HEK293 (cell line): ENCODE measurements around the gene NECAB3.

ENCODE experiments used
- CTCF ChIA-PET: fragments of 350-600 bp; formaldehyde crosslinking; extraction: SDS; loops from one replicate; lab custom pipeline; 2021; ENCODE audit warnings: antibody characterized with exemption; lab: Yijun Ruan, JAX
- POLR2A ChIA-PET: fragments of 300-600 bp; formaldehyde crosslinking; extraction: SDS; loops from one replicate; lab custom pipeline; 2020; ENCODE audit warnings: antibody characterized with exemption, inconsistent platforms; lab: Yijun Ruan, JAX
- H3K27ac ChIP-seq: fragments of 200-500 bp; sonication (Bioruptor generic); 2 replicates; pipeline ENCODE4 v1.5.1; 2014; ENCODE audit warnings: low read depth, low read length, control low read depth, inconsistent platforms; ENCODE audit errors: extremely low read depth
- H3K36me3 ChIP-seq, 2 experiments: fragments of 200-500 bp in 1 of 2; sonication (Bioruptor generic) in 1 of 2; 1 replicate in 1 of 2; 2 replicates in 1 of 2; pipeline ENCODE4 v1.5.1; 2014 to 2017; ENCODE audit warnings: inconsistent platforms in 2 of 2, low read length in 2 of 2; ENCODE audit not compliant: control insufficient read depth in 2 of 2, insufficient read depth in 1 of 2
- H3K4me1 ChIP-seq: fragments of 200-500 bp; sonication (Bioruptor generic); 2 replicates; pipeline ENCODE4 v1.5.1; 2014; ENCODE audit warnings: mild to moderate bottlenecking, low read length, inconsistent platforms; ENCODE audit not compliant: control insufficient read depth, insufficient read depth
- H3K4me3 ChIP-seq: 2 replicates; pipeline ENCODE4 v1.5.1; 2011; ENCODE audit warnings: low read depth, mild to moderate bottlenecking, control low read depth, low read length, moderate library complexity
- H3K9me3 ChIP-seq: fragments of 200-500 bp; sonication (Bioruptor generic); 2 replicates; pipeline ENCODE4 v1.5.1; 2014; ENCODE audit warnings: low read depth, low read length, inconsistent platforms; ENCODE audit not compliant: control insufficient read depth, insufficient read depth
- GLI4 ChIP-seq: fragments of 450-650 bp; formaldehyde crosslinking; IDR thresholded peaks from 2 replicates; pipeline ENCODE4 v1.5.1; 2016; ENCODE audit warnings: missing biosample characterization, missing genetic modification characterization
- HOXD13 ChIP-seq: sonication (generic); formaldehyde crosslinking; IDR thresholded peaks from 2 replicates; pipeline ENCODE4 v1.8.0; 2022; ENCODE audit warnings: missing genetic modification reagents, borderline replicate concordance
- KLF9 ChIP-seq: fragments of 450-650 bp; formaldehyde crosslinking; IDR thresholded peaks from 2 replicates; pipeline ENCODE4 v1.5.1; 2016; ENCODE audit warnings: missing biosample characterization, missing genetic modification characterization, low read depth
- OSR2 ChIP-seq: fragments of 450-650 bp; formaldehyde crosslinking; IDR thresholded peaks from 2 replicates; pipeline ENCODE4 v1.5.1; 2016; ENCODE audit warnings: missing biosample characterization, missing genetic modification characterization
- ZBTB48 ChIP-seq: fragments of 450-650 bp; formaldehyde crosslinking; IDR thresholded peaks from 2 replicates; pipeline ENCODE4 v1.5.1; 2016; ENCODE audit warnings: missing biosample characterization, missing genetic modification characterization
- ZNF146 ChIP-seq: fragments of 450-650 bp; formaldehyde crosslinking; IDR thresholded peaks from 2 replicates; pipeline ENCODE4 v1.5.1; 2016; ENCODE audit warnings: missing biosample characterization, missing genetic modification characterization
- ZNF202 ChIP-seq: fragments of 450-650 bp; formaldehyde crosslinking; IDR thresholded peaks from 2 replicates; pipeline ENCODE4 v1.5.1; 2016; ENCODE audit warnings: missing biosample characterization, missing genetic modification characterization, borderline replicate concordance
- ZNF239 ChIP-seq: fragments of 450-650 bp; formaldehyde crosslinking; IDR thresholded peaks from 2 replicates; pipeline ENCODE4 v1.5.1; 2016; ENCODE audit warnings: missing biosample characterization, missing genetic modification characterization
- ZNF354C ChIP-seq: fragments of 450-650 bp; formaldehyde crosslinking; IDR thresholded peaks from 2 replicates; pipeline ENCODE4 v1.5.1; 2016; ENCODE audit warnings: missing biosample characterization, missing genetic modification characterization, low read depth, borderline replicate concordance
- ZNF510 ChIP-seq: fragments of 450-650 bp; formaldehyde crosslinking; IDR thresholded peaks from 2 replicates; pipeline ENCODE4 v1.5.1; 2018; ENCODE audit warnings: mild to moderate bottlenecking, missing genetic modification characterization, missing biosample characterization; ENCODE audit not compliant: insufficient replicate concordance
- ZNF561 ChIP-seq: fragments of 450-650 bp; IDR thresholded peaks from 2 replicates; pipeline ENCODE4 v1.5.1; 2018; ENCODE audit warnings: missing biosample characterization, missing genetic modification characterization, borderline replicate concordance
- ZNF621 ChIP-seq: fragments of 450-650 bp; formaldehyde crosslinking; IDR thresholded peaks from 2 replicates; pipeline ENCODE4 v1.5.1; 2017; ENCODE audit warnings: missing biosample characterization, missing genetic modification characterization
- ZNF664 ChIP-seq: fragments of 450-650 bp; formaldehyde crosslinking; IDR thresholded peaks from 2 replicates; pipeline ENCODE4 v1.5.1; 2016; ENCODE audit warnings: missing biosample characterization, missing genetic modification characterization
- ZNF76 ChIP-seq: fragments of 450-650 bp; formaldehyde crosslinking; IDR thresholded peaks from 2 replicates; pipeline ENCODE4; 2016; ENCODE audit warnings: low read depth, missing biosample characterization, missing genetic modification characterization, borderline replicate concordance
- ZNF785 ChIP-seq: fragments of 450-650 bp; formaldehyde crosslinking; IDR thresholded peaks from 2 replicates; pipeline ENCODE4 v1.5.1; 2016; ENCODE audit warnings: missing biosample characterization, missing genetic modification characterization
- ZNF843 ChIP-seq: fragments of 450-650 bp; formaldehyde crosslinking; IDR thresholded peaks from 2 replicates; pipeline ENCODE4 v1.5.1; 2016; ENCODE audit warnings: missing biosample characterization, missing genetic modification characterization
- ZSCAN16 ChIP-seq: fragments of 450-650 bp; formaldehyde crosslinking; IDR thresholded peaks from 2 replicates; pipeline ENCODE4 v1.5.1; 2016; ENCODE audit warnings: missing biosample characterization, missing genetic modification characterization
- TF ChIP-seq, protein P1 (sequence below): fragments of 450-650 bp; formaldehyde crosslinking; IDR thresholded peaks from 2 replicates; pipeline ENCODE4 v1.5.1; 2017; ENCODE audit warnings: missing biosample characterization, missing genetic modification characterization
- TF ChIP-seq, protein P2 (sequence below): fragments of 450-650 bp; formaldehyde crosslinking; conservative IDR thresholded peaks from 2 replicates; pipeline ENCODE4 v1.5.1; 2016; ENCODE audit warnings: low read depth, missing biosample characterization, missing genetic modification characterization
- TF ChIP-seq, protein P3 (sequence below): fragments of 450-650 bp; formaldehyde crosslinking; IDR thresholded peaks from 2 replicates; pipeline ENCODE4 v1.5.1; 2016; ENCODE audit warnings: missing biosample characterization, missing genetic modification characterization, borderline replicate concordance

NECAB3 gene

DNA sequence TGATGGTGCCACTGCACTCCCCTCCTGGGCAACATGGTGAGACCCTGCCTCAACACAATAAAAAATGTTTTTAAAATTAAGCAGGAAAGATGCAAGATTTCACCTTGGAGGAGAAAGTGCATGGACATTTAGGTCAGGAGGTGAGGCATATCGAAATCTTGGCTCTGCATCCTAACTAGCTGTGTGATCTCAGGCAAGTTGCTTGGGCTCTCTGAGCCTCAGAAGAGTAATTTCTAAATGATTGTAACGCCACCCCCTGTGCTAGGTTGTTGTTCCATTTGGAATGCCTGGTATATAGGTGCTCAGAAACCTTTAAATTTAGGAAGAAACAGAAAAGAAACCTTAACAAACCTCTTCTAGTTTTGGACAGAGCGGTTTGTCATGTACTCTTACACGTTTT is 48.0 kb downstream of the NECAB3 start (continued):
- TF ChIP-seq, protein P1, sequence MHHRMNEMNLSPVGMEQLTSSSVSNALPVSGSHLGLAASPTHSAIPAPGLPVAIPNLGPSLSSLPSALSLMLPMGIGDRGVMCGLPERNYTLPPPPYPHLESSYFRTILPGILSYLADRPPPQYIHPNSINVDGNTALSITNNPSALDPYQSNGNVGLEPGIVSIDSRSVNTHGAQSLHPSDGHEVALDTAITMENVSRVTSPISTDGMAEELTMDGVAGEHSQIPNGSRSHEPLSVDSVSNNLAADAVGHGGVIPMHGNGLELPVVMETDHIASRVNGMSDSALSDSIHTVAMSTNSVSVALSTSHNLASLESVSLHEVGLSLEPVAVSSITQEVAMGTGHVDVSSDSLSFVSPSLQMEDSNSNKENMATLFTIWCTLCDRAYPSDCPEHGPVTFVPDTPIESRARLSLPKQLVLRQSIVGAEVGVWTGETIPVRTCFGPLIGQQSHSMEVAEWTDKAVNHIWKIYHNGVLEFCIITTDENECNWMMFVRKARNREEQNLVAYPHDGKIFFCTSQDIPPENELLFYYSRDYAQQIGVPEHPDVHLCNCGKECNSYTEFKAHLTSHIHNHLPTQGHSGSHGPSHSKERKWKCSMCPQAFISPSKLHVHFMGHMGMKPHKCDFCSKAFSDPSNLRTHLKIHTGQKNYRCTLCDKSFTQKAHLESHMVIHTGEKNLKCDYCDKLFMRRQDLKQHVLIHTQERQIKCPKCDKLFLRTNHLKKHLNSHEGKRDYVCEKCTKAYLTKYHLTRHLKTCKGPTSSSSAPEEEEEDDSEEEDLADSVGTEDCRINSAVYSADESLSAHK (tag by site-specific recombination) = no peak
- no peak for TF ChIP-seq ZNF146 (tag by site-specific recombination)

DNA sequence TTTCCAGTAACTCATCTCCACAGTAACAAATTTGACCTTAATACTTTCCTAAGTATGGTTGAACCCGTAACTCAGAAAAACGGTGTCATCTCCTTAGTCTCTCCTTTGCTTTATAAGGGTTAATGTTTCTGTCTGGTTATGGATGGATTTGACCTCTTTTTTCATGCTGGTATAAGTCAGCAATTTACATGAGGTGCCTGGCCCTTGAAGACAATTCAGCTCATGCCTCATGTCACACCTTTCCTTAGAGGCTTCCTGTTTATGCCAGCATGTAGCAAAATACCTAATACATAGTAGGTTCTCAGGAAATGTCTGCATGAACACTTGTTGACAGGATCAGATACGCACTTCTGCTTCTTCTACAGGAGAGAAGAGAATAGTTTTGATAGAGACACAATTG is 49.8 kb downstream of the NECAB3 start:
- CTCF ChIA-PET = no interaction called here
- H3K4me1 ChIP-seq = no peaks in the 10 kb centered on the region
- no peak overlapping the region for H3K4me3 ChIP-seq
- POLR2A ChIA-PET = no interaction called here
- TF ChIP-seq, protein P2, sequence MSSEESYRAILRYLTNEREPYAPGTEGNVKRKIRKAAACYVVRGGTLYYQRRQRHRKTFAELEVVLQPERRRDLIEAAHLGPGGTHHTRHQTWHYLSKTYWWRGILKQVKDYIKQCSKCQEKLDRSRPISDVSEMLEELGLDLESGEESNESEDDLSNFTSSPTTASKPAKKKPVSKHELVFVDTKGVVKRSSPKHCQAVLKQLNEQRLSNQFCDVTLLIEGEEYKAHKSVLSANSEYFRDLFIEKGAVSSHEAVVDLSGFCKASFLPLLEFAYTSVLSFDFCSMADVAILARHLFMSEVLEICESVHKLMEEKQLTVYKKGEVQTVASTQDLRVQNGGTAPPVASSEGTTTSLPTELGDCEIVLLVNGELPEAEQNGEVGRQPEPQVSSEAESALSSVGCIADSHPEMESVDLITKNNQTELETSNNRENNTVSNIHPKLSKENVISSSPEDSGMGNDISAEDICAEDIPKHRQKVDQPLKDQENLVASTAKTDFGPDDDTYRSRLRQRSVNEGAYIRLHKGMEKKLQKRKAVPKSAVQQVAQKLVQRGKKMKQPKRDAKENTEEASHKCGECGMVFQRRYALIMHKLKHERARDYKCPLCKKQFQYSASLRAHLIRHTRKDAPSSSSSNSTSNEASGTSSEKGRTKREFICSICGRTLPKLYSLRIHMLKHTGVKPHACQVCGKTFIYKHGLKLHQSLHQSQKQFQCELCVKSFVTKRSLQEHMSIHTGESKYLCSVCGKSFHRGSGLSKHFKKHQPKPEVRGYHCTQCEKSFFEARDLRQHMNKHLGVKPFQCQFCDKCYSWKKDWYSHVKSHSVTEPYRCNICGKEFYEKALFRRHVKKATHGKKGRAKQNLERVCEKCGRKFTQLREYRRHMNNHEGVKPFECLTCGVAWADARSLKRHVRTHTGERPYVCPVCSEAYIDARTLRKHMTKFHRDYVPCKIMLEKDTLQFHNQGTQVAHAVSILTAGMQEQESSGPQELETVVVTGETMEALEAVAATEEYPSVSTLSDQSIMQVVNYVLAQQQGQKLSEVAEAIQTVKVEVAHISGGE (tag by site-specific recombination) = no peak
- TF ChIP-seq ZSCAN16 (tag by site-specific recombination) (no peak), ZNF561 (tag by site-specific recombination) (no peak), ZNF621 (no peak), GLI4 (tag by site-specific recombination) (no peak), ZNF785 (tag by site-specific recombination) (no peak), OSR2 (no peak), ZBTB48 (no peak), ZNF76 (tag by site-specific recombination) (no peak), ZNF239 (no peak), HOXD13 (CRISPR knock-in tag) (no peak), ZNF843 (tag by site-specific recombination) (no peak), ZNF664 (tag by site-specific recombination) (no peak), ZNF510 (tag by site-specific recombination) (no peak), ZNF354C (tag by site-specific recombination) (no peak), KLF9 (tag by site-specific recombination) (no peak), ZNF202 (tag by site-specific recombination) (no peak)
- TF ChIP-seq, protein P3, sequence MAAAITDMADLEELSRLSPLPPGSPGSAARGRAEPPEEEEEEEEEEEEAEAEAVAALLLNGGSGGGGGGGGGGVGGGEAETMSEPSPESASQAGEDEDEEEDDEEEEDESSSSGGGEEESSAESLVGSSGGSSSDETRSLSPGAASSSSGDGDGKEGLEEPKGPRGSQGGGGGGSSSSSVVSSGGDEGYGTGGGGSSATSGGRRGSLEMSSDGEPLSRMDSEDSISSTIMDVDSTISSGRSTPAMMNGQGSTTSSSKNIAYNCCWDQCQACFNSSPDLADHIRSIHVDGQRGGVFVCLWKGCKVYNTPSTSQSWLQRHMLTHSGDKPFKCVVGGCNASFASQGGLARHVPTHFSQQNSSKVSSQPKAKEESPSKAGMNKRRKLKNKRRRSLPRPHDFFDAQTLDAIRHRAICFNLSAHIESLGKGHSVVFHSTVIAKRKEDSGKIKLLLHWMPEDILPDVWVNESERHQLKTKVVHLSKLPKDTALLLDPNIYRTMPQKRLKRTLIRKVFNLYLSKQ (tag by site-specific recombination) = no peak
- TF ChIP-seq, all 188 proteins: peak for 0
- Histone ChIP-seq H3K9me3 (no peaks in the 10 kb centered on the region), H3K27ac (no peak overlapping the region), H3K36me3 (peaks cover 8 to 63% of the 10 kb centered on the region in 2 experiments; a peak in 2 of 3 replicates)
